Stimulated activated CD4-positive, alpha-beta T cell treated with anti-CD3 and anti-CD28 coated beads, Interleukin-4, amount 100 ng/mL, for 24 hours (primary cell): ENCODE results near the gene GPR87.
A peak's percentile ranks its signal among the peaks of the same experiment; 100 is the strongest.

Experiments used
- DNase-seq: peaks from one replicate; pipeline ENCODE4 v3.0.0-alpha.2; 2020

Gene GPR87, protein sequence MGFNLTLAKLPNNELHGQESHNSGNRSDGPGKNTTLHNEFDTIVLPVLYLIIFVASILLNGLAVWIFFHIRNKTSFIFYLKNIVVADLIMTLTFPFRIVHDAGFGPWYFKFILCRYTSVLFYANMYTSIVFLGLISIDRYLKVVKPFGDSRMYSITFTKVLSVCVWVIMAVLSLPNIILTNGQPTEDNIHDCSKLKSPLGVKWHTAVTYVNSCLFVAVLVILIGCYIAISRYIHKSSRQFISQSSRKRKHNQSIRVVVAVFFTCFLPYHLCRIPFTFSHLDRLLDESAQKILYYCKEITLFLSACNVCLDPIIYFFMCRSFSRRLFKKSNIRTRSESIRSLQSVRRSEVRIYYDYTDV

GRCh38 chr3:151316267-151316991 is at the start of gene GPR87:
GPR87 (minus strand) TSS chr3:151316820; CDS start chr3:151300100, 16,720 bp downstream.
- DNase-seq, result peak; percentile 43

DNA sequence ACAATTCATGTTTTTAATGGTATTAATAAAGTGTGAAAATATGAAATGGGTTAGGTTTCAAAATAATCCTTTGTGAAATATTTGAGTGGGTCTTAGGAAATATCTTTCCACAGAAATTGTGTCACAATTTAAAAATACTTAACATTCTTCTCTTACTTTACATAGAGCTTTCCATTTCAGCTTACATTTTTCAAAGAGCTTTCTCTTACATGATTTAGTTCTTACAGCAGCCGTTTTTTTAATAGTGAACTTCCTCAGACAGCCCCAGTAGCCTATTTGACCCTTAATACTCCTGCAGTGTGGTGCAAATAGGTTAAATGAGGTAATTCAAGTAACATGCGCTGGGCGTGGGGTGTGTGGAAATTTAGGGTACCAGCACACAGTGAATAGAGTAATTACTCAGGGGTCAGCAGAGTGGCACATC is 46.1 kb upstream of the GPR87 start:
- DNase-seq, result no peak

DNA sequence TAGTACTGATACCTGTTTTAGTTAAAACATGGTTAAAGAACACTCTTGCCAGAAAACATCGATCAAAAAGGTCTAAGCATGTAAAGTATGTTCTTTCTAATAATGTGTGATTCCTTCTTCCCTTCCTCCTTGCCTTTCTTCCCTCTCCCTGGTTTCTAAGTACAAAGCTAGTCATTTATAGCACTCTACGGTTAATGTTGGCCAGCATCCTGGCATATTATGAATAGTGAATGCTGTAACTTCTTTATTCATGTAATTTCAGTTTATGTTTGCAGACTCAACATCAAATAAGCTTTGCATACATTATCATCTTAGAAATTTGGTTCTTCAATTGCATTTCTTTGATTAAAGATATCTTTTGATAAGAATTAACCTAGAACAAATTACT is 40.8 kb upstream of the GPR87 start:
- DNase-seq, result no peak

- DNase-seq, result no peak
Observed at GRCh38 chr3:151356794-151357462, 40.3 kb upstream of the GPR87 start.

- no peak for DNase-seq
Observed at GRCh38 chr3:151351648-151352047, 35.0 kb upstream of the GPR87 start.

- no peak for DNase-seq
Observed at GRCh38 chr3:151351219-151351618, 34.6 kb upstream of the GPR87 start.

DNA sequence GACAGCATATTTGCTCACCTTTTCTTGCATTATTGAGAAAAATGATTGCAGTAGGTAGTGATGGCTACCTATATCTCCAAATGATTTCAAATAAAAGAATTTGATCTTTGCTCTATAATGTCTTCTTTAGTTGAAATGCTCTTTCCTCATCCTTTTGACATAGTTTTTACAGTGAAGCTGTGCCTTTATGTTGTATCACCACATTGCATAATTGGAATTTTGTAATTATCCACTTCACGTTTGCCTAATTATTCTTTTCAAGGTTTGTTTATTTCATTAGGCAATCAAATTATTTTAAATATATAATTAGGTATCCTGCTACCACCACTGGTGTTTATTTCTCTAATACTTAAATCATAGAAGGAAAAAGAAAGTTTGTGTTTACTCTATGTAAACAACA is 34.0 kb upstream of the GPR87 start:
- no peak for DNase-seq

DNA sequence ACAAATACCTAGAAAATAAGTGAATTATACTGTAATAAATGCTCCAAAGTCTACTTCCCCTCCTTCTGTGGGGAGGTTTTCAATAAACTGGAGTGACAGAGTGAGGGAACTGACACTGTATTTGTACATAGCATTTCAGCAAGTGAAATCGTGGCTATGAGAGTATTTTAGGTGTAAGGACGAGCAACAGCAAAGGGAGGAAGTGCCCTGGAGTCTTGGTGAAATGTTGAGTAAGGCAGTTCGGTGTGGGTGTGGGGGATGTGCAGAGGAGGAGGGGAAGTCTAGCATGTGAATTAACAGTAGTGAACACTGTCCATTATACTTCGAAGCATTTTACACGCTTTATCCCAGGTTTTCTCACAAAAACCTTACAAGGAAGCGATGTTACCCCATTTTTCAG is 30.8 kb upstream of the GPR87 start:
- no peak for DNase-seq

- no peak for DNase-seq
Observed at GRCh38 chr3:151346292-151346691, 29.7 kb upstream of the GPR87 start.

GRCh38 chr3:151345859-151346258 is 29.2 kb upstream of the GPR87 start:
- DNase-seq, result no peak

DNA sequence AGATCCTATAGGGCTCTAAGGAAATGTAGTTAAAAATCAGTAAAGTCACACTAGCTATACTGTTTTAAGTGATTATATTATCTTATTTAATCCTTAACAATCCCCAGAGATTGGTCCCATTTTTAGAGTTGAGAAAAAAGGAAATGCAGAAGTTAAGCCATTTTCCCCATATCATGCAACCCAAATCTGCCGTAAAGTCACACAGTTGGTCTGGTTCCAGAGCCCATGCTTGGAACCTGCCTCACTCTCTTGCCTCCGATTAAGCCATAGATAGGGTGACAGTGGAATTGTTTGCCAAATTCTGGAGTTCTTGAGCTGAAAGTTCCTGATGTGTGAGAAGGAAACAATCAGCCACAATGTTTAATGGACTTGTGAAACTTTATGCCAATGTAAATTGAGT is 15.1 kb upstream of the GPR87 start:
- DNase-seq, result no peak

DNA sequence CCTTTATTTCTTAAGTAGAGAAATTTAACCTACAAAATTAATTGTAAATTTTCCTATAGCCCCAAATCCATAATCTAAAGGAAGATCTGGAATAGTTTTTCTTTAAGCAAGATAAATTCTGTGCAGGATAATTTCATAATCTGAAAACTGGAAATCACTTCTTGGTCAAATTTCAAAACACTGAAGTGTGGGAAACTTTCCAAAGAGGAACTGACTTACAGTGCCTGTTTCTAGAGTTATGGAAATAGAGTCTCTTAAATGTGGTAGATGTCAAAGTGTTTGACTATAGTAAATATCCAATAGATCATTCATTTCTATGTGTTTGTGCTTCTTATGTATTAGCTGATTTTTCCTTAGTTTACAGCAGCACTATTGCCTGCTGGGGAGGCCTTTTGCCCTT is 14.3 kb upstream of the GPR87 start:
- DNase-seq, result no peak

- no peak for DNase-seq
Observed at GRCh38 chr3:151330379-151330778, 13.8 kb upstream of the GPR87 start.

DNA sequence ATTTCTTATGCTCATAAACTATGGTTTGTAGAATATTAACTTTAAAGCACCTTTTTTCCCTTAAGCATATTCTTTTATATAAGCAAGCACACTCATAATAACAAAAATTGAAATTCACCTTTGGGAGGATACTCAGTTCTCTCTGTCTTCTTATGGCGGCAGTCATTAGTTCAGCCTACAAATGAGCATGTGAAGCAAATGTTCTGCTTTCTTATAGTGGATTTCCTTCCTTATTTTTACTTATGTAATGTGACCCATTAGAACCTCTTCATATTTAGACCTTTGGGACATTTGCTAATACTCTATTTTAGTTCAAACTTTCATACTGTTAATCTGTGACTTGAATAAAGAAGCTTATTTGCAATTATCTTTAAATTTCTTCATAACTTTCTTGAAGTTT is 12.7 kb upstream of the GPR87 start, which contains the start of gene P2RY13:
Gene P2RY13, minus strand, starts transcription at position 187 of the 400 bp plus-strand sequence. Its CDS starts 21 bp downstream, at position 166.
- DNase-seq, result no peak

GRCh38 chr3:151328298-151328995 is 11.8 kb upstream of the GPR87 start:
- peak; percentile 22 for DNase-seq

GRCh38 chr3:151327571-151328198 is 11.1 kb upstream of the GPR87 start:
- no peak for DNase-seq

DNA sequence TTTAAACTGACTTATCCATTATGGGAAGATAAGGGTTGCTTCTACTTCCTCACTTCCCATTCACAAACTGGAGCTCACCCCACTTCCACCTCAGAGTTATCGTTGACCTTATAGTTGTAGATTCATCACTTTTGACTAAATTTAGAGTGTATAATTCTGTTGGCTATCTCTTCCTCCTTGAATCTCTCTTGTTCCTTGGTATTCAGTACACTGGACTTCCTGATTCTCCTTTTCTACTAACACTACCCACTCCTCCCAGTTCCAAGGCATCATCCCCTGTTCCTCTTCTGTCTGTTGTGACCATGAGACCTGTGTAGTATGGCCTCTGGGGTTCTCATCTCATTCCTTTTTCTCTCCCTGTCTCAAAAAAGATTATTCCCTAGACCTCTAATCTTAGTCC is 5.9 kb upstream of the GPR87 start:
- no peak for DNase-seq

- DNase-seq, result no peak
Observed at GRCh38 chr3:151321526-151321925, 4.9 kb upstream of the GPR87 start.

- DNase-seq, result no peak
Observed at GRCh38 chr3:151320131-151320530, 3.5 kb upstream of the GPR87 start.

DNA sequence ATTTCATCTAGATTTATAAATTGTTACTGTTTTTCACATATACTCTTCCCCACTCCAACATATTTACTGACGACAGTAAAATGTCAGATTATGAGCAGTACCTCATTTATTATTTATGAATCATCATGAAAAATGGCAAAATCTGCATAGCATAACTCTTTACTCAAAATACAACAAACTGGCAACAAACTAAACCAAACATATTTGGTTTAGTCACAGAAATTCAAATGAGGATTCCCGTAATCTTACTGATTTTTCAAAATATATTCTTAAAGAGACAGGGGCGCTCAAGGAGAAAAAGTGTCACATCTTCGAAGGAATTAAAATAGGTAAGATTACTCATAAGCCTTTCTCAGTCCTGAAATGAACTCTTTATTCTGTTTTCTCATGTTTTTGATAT is 3.0 kb upstream of the GPR87 start:
- no peak for DNase-seq

DNA sequence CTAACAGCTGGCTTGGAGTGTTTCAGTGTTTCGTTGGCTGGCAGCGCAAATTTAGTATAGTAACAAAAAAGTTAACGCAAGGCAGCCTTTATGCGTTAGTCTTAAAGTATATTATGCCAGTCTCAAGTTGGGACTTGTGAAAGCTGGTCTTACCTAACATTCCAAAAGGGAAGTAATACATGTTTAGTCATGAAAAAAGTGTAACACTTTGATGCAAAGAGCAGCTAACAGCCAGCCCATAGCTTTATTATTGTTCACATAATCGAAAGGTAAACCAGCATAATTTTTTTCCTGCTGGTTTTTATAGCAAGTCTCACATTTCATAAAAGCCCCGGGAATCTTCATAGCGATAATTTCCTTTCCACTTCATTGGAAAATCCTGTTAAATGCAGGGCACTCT is 2.4 kb upstream of the GPR87 start:
- DNase-seq, result no peak

DNA sequence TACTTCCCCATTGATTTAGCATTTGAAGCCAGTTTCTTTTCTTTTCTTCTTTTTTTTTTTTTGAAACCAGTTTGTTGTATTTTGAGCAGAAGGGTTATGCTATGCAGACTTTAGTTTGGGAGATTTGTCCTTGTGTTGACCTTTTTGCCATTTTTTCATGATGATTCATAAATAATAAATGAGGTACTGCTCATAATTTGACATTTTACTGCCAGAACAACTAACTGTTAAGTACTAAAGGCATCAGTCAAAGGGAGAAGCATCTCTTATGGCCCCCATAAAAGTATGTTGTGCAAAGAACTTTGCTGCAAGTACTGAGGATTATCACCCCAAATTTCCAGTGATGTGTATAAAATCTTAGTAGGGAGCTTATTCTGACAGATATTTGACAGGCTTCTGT is 1.7 kb upstream of the GPR87 start:
- DNase-seq, result no peak

DNA sequence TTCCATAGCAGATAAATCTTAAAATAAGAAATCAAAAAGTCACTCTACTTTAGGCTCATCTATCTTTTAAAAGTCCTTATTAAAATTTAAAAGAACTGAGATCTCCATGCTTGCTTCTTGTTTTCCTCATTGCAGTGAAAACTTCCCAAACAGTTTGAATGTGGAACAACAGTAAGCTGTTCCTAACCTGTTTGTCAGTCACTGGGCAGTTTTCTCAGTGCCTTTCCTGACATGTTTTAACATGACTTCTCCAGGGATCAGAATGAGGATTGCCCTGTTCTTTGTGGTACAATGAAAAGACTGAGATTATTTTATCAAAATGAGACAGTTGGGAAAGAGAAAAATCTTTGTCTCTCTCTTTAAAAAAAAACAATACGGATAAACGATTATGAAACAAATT is 774 bp downstream of the GPR87 start:
- DNase-seq, result no peak
